ENCODE data around the gene TREM1.

Gene TREM1

DNA sequence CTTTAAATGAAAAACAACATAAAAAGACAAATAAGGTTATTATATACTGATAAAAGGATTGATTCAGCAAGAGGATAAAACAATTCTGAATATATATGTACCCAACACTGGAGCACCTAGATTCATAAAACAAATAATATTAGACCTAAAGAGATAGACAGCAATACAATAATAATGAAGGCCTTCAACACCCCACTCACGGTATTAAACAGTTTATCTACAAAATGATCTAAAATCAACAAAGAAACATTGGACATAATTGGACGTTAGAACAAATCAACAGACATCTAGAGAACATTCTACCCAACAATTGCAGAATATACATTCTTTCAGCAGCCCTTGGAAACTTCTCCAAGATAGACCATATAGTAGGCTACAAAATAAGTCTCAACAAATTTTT is 24.1 kb downstream of the TREM1 start:
- no peaks in the 10 kb centered on the region for H3K27me3 ChIP-seq (ENCODE audit: insufficient read depth, insufficient read length)
- no peak overlapping the region for H3K9ac ChIP-seq (ENCODE audit: insufficient read length, low read depth)
- no peaks in the 10 kb centered on the region for H3K36me3 ChIP-seq (ENCODE audit: insufficient read depth, insufficient read length, low read length)
- H3K9me3 ChIP-seq (ENCODE audit: insufficient read depth, low read length), result peaks cover 21% of the 10 kb centered on the region
- no peak for DNase-seq (ENCODE audit: low read depth, low spot score)
- no peak overlapping the region for H3K4me3 ChIP-seq (ENCODE audit: insufficient read length, low read depth)
- no peak for TF ChIP-seq ZNF274 (IDR thresholded peaks at IDR 0.05; ENCODE audit: low read depth, low read length)
- no peak for TF ChIP-seq SUZ12 (IDR thresholded peaks at IDR 0.05; ENCODE audit: extremely low read depth, insufficient read depth, insufficient read length)
- TF ChIP-seq YY1 (IDR thresholded peaks at IDR 0.05; ENCODE audit: insufficient read depth, insufficient read length), result no peak
- no peaks in the 10 kb centered on the region for H3K4me1 ChIP-seq (ENCODE audit: insufficient read depth, insufficient read length)

DNA sequence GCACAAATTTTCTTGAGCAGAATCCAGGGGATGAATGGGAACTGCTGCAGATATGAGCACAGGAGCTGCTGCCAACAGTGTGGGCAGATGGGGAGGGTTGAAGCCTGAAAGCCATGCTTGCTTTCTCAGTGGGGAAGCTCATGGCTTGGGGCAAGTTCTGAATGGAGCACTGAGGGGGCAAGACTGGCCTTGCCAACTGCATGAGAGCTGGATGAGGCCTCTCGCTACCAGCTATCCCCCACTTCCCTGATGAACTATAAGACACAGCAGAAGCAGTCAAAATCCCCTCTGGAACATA is 28.3 kb downstream of the TREM1 start:
- no peaks in the 10 kb centered on the region for H3K36me3 ChIP-seq (ENCODE audit: insufficient read depth, insufficient read length, low read length)
- no peak overlapping the region for H3K9ac ChIP-seq (ENCODE audit: insufficient read length, low read depth)
- H3K4me1 ChIP-seq (ENCODE audit: insufficient read depth, insufficient read length), result no peaks in the 10 kb centered on the region
- TF ChIP-seq YY1 (IDR thresholded peaks at IDR 0.05; ENCODE audit: insufficient read depth, insufficient read length) (no peak), ZNF274 (IDR thresholded peaks at IDR 0.05; ENCODE audit: low read depth, low read length) (no peak)
- no peaks in the 10 kb centered on the region for H3K27me3 ChIP-seq (ENCODE audit: insufficient read depth, insufficient read length)
- DNase-seq (ENCODE audit: low read depth, low spot score), result no peak
- H3K4me3 ChIP-seq (ENCODE audit: insufficient read length, low read depth), result no peak overlapping the region
- H3K9me3 ChIP-seq (ENCODE audit: insufficient read depth, low read length), result peaks cover 12% of the 10 kb centered on the region

DNA sequence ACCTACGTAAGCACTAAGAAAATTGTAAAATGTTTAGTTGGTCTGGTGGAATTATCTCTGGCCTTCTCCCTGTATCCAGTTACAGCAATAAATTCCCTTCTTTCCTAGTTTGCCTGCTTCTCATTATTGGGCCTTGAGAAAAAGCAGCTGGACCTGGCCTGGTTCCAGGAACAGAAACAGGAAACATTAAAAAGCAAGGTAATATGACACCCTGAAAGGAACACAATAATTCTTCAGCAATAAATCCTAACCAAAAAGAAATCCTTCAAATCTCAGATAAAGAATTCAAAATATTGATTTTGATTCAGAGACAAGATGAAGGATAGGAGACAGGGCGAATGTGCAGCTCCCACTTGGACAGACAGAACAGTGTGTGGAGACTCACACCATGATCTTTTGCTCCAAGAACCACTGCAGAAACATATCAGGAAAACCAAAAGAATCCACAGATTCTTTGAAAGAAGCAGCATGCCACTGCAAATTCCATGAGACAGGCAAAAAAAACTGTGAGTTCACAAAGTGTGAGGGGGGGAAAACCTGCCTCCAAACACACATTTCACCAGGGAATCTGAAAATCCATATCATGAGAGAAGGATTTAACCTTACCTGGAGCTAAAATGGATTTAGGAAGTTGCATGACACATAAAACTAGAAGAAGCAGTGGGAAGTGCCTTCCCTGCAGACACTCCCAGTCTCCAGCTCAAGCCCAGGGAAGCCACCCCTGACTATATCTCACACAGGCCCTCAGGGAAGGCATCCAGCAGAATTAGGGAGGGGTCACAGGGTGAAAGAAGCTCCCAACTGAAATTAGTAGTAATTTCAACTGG is 28.9 kb downstream of the TREM1 start:
- Histone ChIP-seq H3K9me3 (ENCODE audit: insufficient read depth, low read length) (peaks cover 9% of the 10 kb centered on the region; the same call in 1 of the 2 replicates), H3K4me3 (ENCODE audit: insufficient read length, low read depth) (no peak overlapping the region), H3K27me3 (ENCODE audit: insufficient read depth, insufficient read length) (no peaks in the 10 kb centered on the region), H3K4me1 (ENCODE audit: insufficient read depth, insufficient read length) (no peaks in the 10 kb centered on the region), H3K36me3 (ENCODE audit: insufficient read depth, insufficient read length, low read length) (no peaks in the 10 kb centered on the region), H3K9ac (ENCODE audit: insufficient read length, low read depth) (no peak overlapping the region)
- DNase-seq (ENCODE audit: low read depth, low spot score), result no peak
- TF ChIP-seq YY1 (IDR thresholded peaks at IDR 0.05; ENCODE audit: insufficient read depth, insufficient read length), result no peak

DNA sequence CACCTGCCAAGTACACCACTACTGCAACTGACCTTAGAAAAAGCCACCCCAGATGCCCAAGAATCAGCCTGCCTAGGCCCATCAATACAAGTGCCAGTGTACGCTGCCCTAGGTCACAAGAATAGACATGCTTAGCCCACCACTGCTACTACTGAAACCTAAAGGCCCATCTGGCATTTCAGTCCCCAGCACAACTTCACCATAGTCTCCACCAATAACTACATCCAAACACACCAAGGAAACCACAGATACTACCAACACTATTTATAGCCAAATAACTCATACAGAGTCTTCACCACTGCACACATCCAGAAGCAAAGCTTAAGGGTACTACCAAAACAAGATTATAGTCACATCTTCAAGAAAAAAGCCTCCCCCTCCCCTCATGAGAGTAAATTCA is 30.1 kb downstream of the TREM1 start:
- TF ChIP-seq ZNF274 (IDR thresholded peaks at IDR 0.05; ENCODE audit: low read depth, low read length) (no peak), SUZ12 (IDR thresholded peaks at IDR 0.05; ENCODE audit: extremely low read depth, insufficient read depth, insufficient read length) (no peak), YY1 (IDR thresholded peaks at IDR 0.05; ENCODE audit: insufficient read depth, insufficient read length) (no peak)
- no peaks in the 10 kb centered on the region for H3K4me1 ChIP-seq (ENCODE audit: insufficient read depth, insufficient read length)
- H3K27me3 ChIP-seq (ENCODE audit: insufficient read depth, insufficient read length), result no peaks in the 10 kb centered on the region
- DNase-seq (ENCODE audit: low read depth, low spot score), result no peak
- no peaks in the 10 kb centered on the region for H3K36me3 ChIP-seq (ENCODE audit: insufficient read depth, insufficient read length, low read length)
- H3K9ac ChIP-seq (ENCODE audit: insufficient read length, low read depth), result no peak overlapping the region
- H3K4me3 ChIP-seq (ENCODE audit: insufficient read length, low read depth), result no peak overlapping the region
- peaks cover 9% of the 10 kb centered on the region; the same call in 1 of the 2 replicates for H3K9me3 ChIP-seq (ENCODE audit: insufficient read depth, low read length)

DNA sequence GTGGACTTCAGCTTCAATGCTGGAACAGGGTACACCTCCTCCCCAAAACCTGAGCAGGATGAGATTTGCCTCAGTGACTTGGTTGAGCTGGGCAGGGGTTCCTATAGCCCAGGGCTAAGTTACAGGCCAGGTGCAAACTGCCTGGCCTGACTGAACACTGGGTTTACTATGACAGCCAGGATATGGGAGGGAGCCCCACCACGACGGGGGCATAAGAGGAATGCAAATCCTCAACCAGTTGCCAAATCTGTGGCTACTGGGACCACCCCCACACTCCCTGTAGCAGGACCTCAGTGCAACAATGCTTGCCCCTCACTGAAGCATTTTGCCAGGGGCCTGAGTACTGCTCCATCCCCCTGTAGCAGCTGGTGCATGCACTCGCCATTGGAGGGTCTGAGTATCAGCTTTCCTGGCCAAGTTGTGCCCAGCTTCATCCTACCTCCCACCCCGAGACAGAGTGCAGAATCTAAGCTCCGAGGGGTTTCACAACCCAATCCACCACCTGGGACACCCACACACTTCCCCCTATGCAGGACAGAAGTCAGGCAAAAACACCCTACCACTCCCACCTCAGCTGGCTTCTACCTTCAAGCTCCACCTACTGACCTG is 30.7 kb downstream of the TREM1 start:
- TF ChIP-seq ZNF274 (IDR thresholded peaks at IDR 0.05; ENCODE audit: low read depth, low read length) (no peak), SUZ12 (IDR thresholded peaks at IDR 0.05; ENCODE audit: extremely low read depth, insufficient read depth, insufficient read length) (no peak), YY1 (IDR thresholded peaks at IDR 0.05; ENCODE audit: insufficient read depth, insufficient read length) (no peak)
- H3K36me3 ChIP-seq (ENCODE audit: insufficient read depth, insufficient read length, low read length), result no peaks in the 10 kb centered on the region
- H3K27me3 ChIP-seq (ENCODE audit: insufficient read depth, insufficient read length), result no peaks in the 10 kb centered on the region
- DNase-seq (ENCODE audit: low read depth, low spot score), result no peak
- no peak overlapping the region for H3K4me3 ChIP-seq (ENCODE audit: insufficient read length, low read depth)
- H3K4me1 ChIP-seq (ENCODE audit: insufficient read depth, insufficient read length), result no peaks in the 10 kb centered on the region
- H3K9ac ChIP-seq (ENCODE audit: insufficient read length, low read depth), result no peak overlapping the region
- H3K9me3 ChIP-seq (ENCODE audit: insufficient read depth, low read length), result peaks cover 9% of the 10 kb centered on the region; the same call in 1 of the 2 replicates

DNA sequence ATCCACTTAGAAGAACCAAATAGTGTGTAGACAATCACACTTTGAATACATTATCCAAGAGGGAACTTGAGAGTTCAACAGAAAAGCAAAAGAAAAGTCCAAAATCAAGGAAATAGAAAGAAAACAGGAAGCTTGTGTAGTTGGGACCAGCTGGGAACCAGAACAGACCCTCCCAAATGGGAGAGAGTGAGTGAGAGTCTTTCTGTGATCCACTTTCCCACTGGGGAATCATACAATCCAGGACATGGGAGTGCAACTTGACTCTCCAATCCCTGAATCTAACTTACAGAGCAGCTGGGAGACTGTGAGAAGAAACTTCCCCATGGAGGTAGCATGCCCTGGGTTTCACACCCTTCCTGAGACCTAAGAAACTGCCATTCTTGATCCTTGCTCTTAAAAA is 31.4 kb downstream of the TREM1 start:
- Histone ChIP-seq H3K9ac (ENCODE audit: insufficient read length, low read depth) (no peak overlapping the region), H3K9me3 (ENCODE audit: insufficient read depth, low read length) (peaks cover 9% of the 10 kb centered on the region; the same call in 1 of the 2 replicates), H3K27me3 (ENCODE audit: insufficient read depth, insufficient read length) (no peaks in the 10 kb centered on the region), H3K36me3 (ENCODE audit: insufficient read depth, insufficient read length, low read length) (no peaks in the 10 kb centered on the region), H3K4me1 (ENCODE audit: insufficient read depth, insufficient read length) (no peaks in the 10 kb centered on the region), H3K4me3 (ENCODE audit: insufficient read length, low read depth) (no peak overlapping the region)
- TF ChIP-seq ZNF274 (IDR thresholded peaks at IDR 0.05; ENCODE audit: low read depth, low read length) (no peak), YY1 (IDR thresholded peaks at IDR 0.05; ENCODE audit: insufficient read depth, insufficient read length) (no peak), SUZ12 (IDR thresholded peaks at IDR 0.05; ENCODE audit: extremely low read depth, insufficient read depth, insufficient read length) (no peak)
- no peak for DNase-seq (ENCODE audit: low read depth, low spot score)

DNA sequence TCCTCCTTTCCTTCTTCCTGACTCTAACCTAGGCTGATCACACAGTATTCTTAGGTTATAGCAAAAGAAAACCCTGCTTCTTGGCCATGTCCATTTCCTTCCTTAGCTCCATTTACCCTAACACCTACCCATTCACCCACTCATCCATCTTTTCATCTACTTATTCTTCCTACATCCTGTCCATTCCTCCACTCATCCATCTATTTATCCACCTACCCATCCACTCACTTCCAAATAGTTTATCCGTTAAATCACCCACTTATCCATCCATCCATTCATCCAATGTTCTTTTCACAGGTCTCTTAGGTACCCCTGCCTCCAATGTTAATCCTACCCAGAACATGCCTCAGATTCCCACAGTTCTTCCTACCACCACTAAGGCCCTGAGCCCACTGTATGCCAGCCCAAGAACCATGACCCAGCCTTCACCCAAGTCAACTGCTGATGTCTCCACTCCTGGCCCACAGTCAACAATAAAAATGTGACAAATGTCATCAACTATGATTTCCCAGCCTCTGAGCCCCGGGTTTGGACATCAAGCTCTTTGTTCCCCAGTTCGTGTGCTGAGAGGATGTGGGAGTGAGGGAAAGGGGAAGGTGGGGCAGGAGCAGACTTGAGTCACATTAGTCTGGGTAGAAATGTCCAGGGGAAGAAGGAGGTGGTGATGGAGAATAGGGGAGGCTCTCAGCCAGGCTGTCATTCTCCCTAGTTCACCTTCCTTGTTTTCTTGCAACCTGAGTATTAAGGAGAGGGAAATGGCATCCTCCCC is 33.9 kb downstream of the TREM1 start:
- Histone ChIP-seq H3K4me3 (ENCODE audit: insufficient read length, low read depth) (no peak overlapping the region), H3K9ac (ENCODE audit: insufficient read length, low read depth) (no peak overlapping the region), H3K27me3 (ENCODE audit: insufficient read depth, insufficient read length) (no peaks in the 10 kb centered on the region), H3K4me1 (ENCODE audit: insufficient read depth, insufficient read length) (no peaks in the 10 kb centered on the region), H3K9me3 (ENCODE audit: insufficient read depth, low read length) (no peaks in the 10 kb centered on the region), H3K36me3 (ENCODE audit: insufficient read depth, insufficient read length, low read length) (no peaks in the 10 kb centered on the region)
- no peak for DNase-seq (ENCODE audit: low read depth, low spot score)
- TF ChIP-seq ZNF274 (IDR thresholded peaks at IDR 0.05; ENCODE audit: low read depth, low read length) (no peak), YY1 (IDR thresholded peaks at IDR 0.05; ENCODE audit: insufficient read depth, insufficient read length) (no peak), SUZ12 (IDR thresholded peaks at IDR 0.05; ENCODE audit: extremely low read depth, insufficient read depth, insufficient read length) (no peak)
